ENCODE results near the gene FERMT3. TPM values are rescaled to one million over a fixed set of nuclear protein-coding genes. Genes with fewer than 3 reads are reported as not detected.

The FERMT3 gene
- total and polyA plus RNA-seq, 2 of the 13 experiments (the other 11 are each of a cell fraction or from before 2014, with no cell fraction given) = 0.29 TPM; not detected in 1

DNA sequence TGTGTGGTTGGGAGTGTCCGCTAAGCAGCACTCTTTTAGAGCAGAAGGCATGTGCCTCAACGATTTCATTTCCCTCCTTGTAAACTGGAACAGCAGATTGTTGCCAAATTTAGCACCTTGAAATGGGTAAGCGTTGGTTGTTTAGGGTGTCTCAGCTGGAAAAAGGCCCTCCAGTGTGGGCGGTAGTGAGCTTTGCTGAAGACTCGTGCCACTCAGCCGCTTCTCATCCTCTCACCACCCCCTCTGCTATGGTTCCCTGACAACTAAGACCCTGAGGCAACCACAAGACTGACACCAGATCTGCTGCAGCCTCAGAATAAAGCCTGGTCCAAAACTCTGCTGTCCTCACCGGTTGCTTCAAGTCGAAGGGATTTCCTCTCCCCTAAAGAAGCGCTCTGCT is 9.9 kb upstream of the FERMT3 start:
- Histone ChIP-seq H3K9me3 (ENCODE audit: low read length) (no peaks in the 10 kb centered on the region), H4K20me1 (ENCODE audit: insufficient read depth, low read length) (no peaks in the 10 kb centered on the region), H3K4me2 (ENCODE audit: low read depth, low read length) (no peak overlapping the region), H3K4me1 (ENCODE audit: insufficient read depth, low read length) (no peaks in the 10 kb centered on the region), H3K79me2 (ENCODE audit: insufficient read depth, low read length) (peaks cover 14% of the 10 kb centered on the region), H3K36me3 (replicated peaks in 1 of 2; ENCODE audit: control insufficient read depth in 1 of 2, insufficient read depth in 2 of 2, low read length in 2 of 2) (peaks cover 51 to 85% of the 10 kb centered on the region in 2 experiments), H2AFZ (ENCODE audit: low read length) (no peak overlapping the region), H3K4me3 (replicated peaks in 1 of 3; ENCODE audit: insufficient read depth in 1 of 3, low read depth in 2 of 3, low read length in 3 of 3) (no peak overlapping the region), H3K27me3 (ENCODE audit: control insufficient read depth in 1 of 2, insufficient read depth in 2 of 2, low read length in 2 of 2) (no peaks in the 10 kb centered on the region), H3K27ac (ENCODE audit: extremely low read length, insufficient read depth, low read length) (no peak overlapping the region), H3K9ac (ENCODE audit: insufficient read depth, low read depth, low read length) (no peak overlapping the region)
- 95% methylated on average over 9 of the region's 9 CpGs for WGBS (ENCODE audit: low lambda C conversion rate)
- ATAC-seq = no peak
- in situ Hi-C loops (cut with HindIII; ENCODE audit: extremely low pct_ligation_motif_present, low pct_unique_long_range_greater_than_20kb) (no loop called here), intact Hi-C loops (cut with micrococcal nuclease; ENCODE audit: unreplicated experiment) (no loop called here)
- no TSS peak for BruUV-seq (replicated peaks)
- FAIRE-seq = no peak
- TF ChIP-seq ZNF670 (CRISPR knock-in tag; IDR thresholded peaks at IDR 0.05; ENCODE audit: borderline replicate concordance) = no peak
- no peak for TF ChIP-seq ZNF572 (CRISPR knock-in tag; IDR thresholded peaks at IDR 0.05)
- no peak for TF ChIP-seq ZNF768 (CRISPR knock-in tag; IDR thresholded peaks at IDR 0.05)
- no peak for TF ChIP-seq ZNF816 (CRISPR knock-in tag; IDR thresholded peaks at IDR 0.05; ENCODE audit: borderline replicate concordance)
- no peak for TF ChIP-seq SNAPC2 (CRISPR knock-in tag; IDR thresholded peaks at IDR 0.05)
- ChIA-PET CTCF (ENCODE audit: low intra/inter-chr PET ratio, low total read pairs) (no interaction called here), POLR2A (interaction anchor here (1.5 kb wide), 1 partner anchor 11 kb away, joined by 6 read pairs; the partner anchor contains the start of gene STIP1)
- DNase-seq (ENCODE audit: low spot score) = no peak

DNA sequence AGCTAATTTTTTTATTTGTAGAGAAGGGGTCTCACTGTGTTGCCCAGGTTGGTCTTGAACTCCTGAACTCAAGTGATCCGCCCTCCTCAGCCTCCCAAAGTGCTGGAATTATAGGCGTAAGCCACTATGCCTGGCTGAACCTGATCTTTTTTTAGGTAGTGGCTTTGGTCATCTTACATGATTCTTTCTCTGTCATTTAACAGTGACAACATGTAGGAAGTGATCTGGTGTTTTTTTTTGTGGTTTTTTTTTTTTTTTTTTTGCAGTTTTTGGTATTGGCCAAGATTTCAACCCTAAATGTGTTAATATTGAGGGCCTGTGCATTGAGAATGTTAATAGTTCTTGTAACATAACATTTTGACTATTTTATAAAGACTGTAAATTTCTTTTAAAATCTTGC is 8.0 kb upstream of the FERMT3 start:
- in situ Hi-C loops (cut with HindIII; ENCODE audit: extremely low pct_ligation_motif_present, low pct_unique_long_range_greater_than_20kb) (no loop called here), intact Hi-C loops (cut with micrococcal nuclease; ENCODE audit: unreplicated experiment) (no loop called here)
- H3K4me2 ChIP-seq (ENCODE audit: low read depth, low read length) = no peak overlapping the region
- peaks cover 56 to 88% of the 10 kb centered on the region in 2 experiments for H3K36me3 ChIP-seq (replicated peaks in 1 of 2; ENCODE audit: control insufficient read depth in 1 of 2, insufficient read depth in 2 of 2, low read length in 2 of 2)
- ATAC-seq (no peak), FAIRE-seq (no peak), DNase-seq (ENCODE audit: low spot score) (no peak)
- H3K27ac ChIP-seq (ENCODE audit: extremely low read length, insufficient read depth, low read length) = no peak overlapping the region
- peaks cover 3% of the 10 kb centered on the region for H3K79me2 ChIP-seq (ENCODE audit: insufficient read depth, low read length)
- BruUV-seq (replicated peaks) = no TSS peak
- H4K20me1 ChIP-seq (ENCODE audit: insufficient read depth, low read length) = no peaks in the 10 kb centered on the region
- no peaks in the 10 kb centered on the region for H3K4me1 ChIP-seq (ENCODE audit: insufficient read depth, low read length)
- CTCF ChIA-PET (ENCODE audit: low intra/inter-chr PET ratio, low total read pairs) = no interaction called here
- no peak overlapping the region for H3K9ac ChIP-seq (ENCODE audit: insufficient read depth, low read depth, low read length)
- H3K27me3 ChIP-seq (ENCODE audit: control insufficient read depth in 1 of 2, insufficient read depth in 2 of 2, low read length in 2 of 2) = no peaks in the 10 kb centered on the region
- WGBS (ENCODE audit: low lambda C conversion rate) = 94% methylated on average over 2 of the region's 2 CpGs
- H2AFZ ChIP-seq (ENCODE audit: low read length) = no peak overlapping the region
- H3K9me3 ChIP-seq (ENCODE audit: low read length) = no peaks in the 10 kb centered on the region
- POLR2A ChIA-PET = interaction anchor here (1.8 kb wide), 1 partner anchor 13 kb away, joined by 6 read pairs; the partner anchor contains the start of gene STIP1
- no peak overlapping the region for H3K4me3 ChIP-seq (replicated peaks in 1 of 3; ENCODE audit: insufficient read depth in 1 of 3, low read depth in 2 of 3, low read length in 3 of 3)
- no peak for TF ChIP-seq SMAD3 (CRISPR knock-in tag; IDR thresholded peaks at IDR 0.05)
- no peak for TF ChIP-seq ZNF496 (CRISPR knock-in tag; IDR thresholded peaks at IDR 0.05; ENCODE audit: insufficient replicate concordance)
- TF ChIP-seq DMTF1 (CRISPR knock-in tag; IDR thresholded peaks at IDR 0.05) = no peak
- TF ChIP-seq SSRP1 (CRISPR knock-in tag; IDR thresholded peaks at IDR 0.05) = no peak
- TF ChIP-seq MXD4 (CRISPR knock-in tag; IDR thresholded peaks at IDR 0.05) = no peak
- no peak for TF ChIP-seq TAF1 (CRISPR knock-in tag; IDR thresholded peaks at IDR 0.05)
- no peak for TF ChIP-seq ARHGAP35 (CRISPR knock-in tag; IDR thresholded peaks at IDR 0.05; ENCODE audit: borderline replicate concordance)
- no peak for TF ChIP-seq ZFP90 (CRISPR knock-in tag; IDR thresholded peaks at IDR 0.05; ENCODE audit: borderline replicate concordance)
- TF ChIP-seq, protein P1, sequence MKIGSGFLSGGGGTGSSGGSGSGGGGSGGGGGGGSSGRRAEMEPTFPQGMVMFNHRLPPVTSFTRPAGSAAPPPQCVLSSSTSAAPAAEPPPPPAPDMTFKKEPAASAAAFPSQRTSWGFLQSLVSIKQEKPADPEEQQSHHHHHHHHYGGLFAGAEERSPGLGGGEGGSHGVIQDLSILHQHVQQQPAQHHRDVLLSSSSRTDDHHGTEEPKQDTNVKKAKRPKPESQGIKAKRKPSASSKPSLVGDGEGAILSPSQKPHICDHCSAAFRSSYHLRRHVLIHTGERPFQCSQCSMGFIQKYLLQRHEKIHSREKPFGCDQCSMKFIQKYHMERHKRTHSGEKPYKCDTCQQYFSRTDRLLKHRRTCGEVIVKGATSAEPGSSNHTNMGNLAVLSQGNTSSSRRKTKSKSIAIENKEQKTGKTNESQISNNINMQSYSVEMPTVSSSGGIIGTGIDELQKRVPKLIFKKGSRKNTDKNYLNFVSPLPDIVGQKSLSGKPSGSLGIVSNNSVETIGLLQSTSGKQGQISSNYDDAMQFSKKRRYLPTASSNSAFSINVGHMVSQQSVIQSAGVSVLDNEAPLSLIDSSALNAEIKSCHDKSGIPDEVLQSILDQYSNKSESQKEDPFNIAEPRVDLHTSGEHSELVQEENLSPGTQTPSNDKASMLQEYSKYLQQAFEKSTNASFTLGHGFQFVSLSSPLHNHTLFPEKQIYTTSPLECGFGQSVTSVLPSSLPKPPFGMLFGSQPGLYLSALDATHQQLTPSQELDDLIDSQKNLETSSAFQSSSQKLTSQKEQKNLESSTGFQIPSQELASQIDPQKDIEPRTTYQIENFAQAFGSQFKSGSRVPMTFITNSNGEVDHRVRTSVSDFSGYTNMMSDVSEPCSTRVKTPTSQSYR (CRISPR knock-in tag; IDR thresholded peaks at IDR 0.05; ENCODE audit: borderline replicate concordance) = no peak
